Endothelial cell of umbilical vein (primary cell): ENCODE measurements around the gene LUZP2. TPM values are rescaled to one million over a fixed set of nuclear protein-coding genes. Genes with fewer than 3 reads are reported as not detected.

Source experiments
- BruUV-seq: library from RNA; stranded (reverse); fragments of 400-500 nt; replicated peaks from 2 replicates; lab custom pipeline; 2021; lab: Mats Ljungman, UMichigan
- CTCF ChIA-PET: fragments of 300-600, 350-600 bp; sonication (Branson Sonifier 250); formaldehyde crosslinking; loops from one replicate; lab custom pipeline; 2021; ENCODE audit warnings: antibody characterized with exemption, inconsistent platforms; lab: Charles Lee
- POLR2A ChIA-PET: fragments of 300-600, 350-600 bp; sonication (Branson Sonifier 250); formaldehyde crosslinking; loops from one replicate; lab custom pipeline; 2021; ENCODE audit warnings: antibody characterized with exemption, inconsistent platforms; lab: Charles Lee
- DNase-seq: peaks from one replicate; pipeline ENCODE4 v3.0.0-alpha.2; 2011; ENCODE audit warnings: low read depth, low spot score
- FAIRE-seq: peaks from 2 replicates; lab custom pipeline; 2011; peaks lifted over from hg19 to GRCh38; lab: Jason Lieb, UNC
- H2AFZ ChIP-seq: 2 replicates; pipeline ENCODE4 v1.6.0; 2012; ENCODE audit warnings: low read depth, low read length, control low read depth, inconsistent platforms
- H3K27ac ChIP-seq: 2 replicates; pipeline ENCODE4 v1.5.1; 2011; ENCODE audit warnings: low read depth, mild to moderate bottlenecking, control low read depth, low read length, moderate library complexity; ENCODE audit not compliant: insufficient read depth
- H3K27me3 ChIP-seq, 2 experiments: 2 replicates each; pipeline versions ENCODE4 v1.6.0 to v1.6.1; 2011; ENCODE audit warnings: low read length in 2 of 2, mixed read lengths in 1 of 2; ENCODE audit not compliant: control insufficient read depth in 2 of 2, insufficient read depth in 2 of 2
- H3K36me3 ChIP-seq, 2 experiments: 2 replicates in 1 of 2; 3 replicates in 1 of 2; pipeline ENCODE4 v1.5.1; 2011; ENCODE audit warnings: low read length in 2 of 2, mild to moderate bottlenecking in 1 of 2, moderate library complexity in 1 of 2; ENCODE audit not compliant: control insufficient read depth in 2 of 2, insufficient read depth in 2 of 2; ENCODE audit errors: extremely low read depth in 1 of 2
- H3K4me1 ChIP-seq: 3 replicates; pipeline ENCODE4 v1.5.1; 2011; ENCODE audit warnings: mild to moderate bottlenecking, low read length; ENCODE audit not compliant: control insufficient read depth, insufficient read depth; ENCODE audit errors: extremely low read depth
- H3K4me2 ChIP-seq: 2 replicates; pipeline ENCODE4 v1.6.1; 2011; ENCODE audit warnings: low read length, control low read depth, mixed read lengths; ENCODE audit not compliant: insufficient read depth
- H3K4me3 ChIP-seq, 3 experiments: fragments of 200-600 bp in 1 of 3; sonication (generic), shearing (Covaris generic) in 1 of 3; replicated peaks in 1 of 3; 2 replicates each; pipeline ENCODE4 v1.5.1; 2011 to 2016; ENCODE audit warnings: control low read depth in 3 of 3, low read length in 3 of 3, mild to moderate bottlenecking in 2 of 3, inconsistent platforms in 1 of 3, low read depth in 1 of 3, moderate library complexity in 1 of 3; ENCODE audit not compliant: insufficient read depth in 1 of 3
- H3K79me2 ChIP-seq: 2 replicates; pipeline ENCODE4 v1.6.0; 2012; ENCODE audit warnings: low read length, inconsistent platforms; ENCODE audit not compliant: control insufficient read depth, insufficient read depth
- H3K9ac ChIP-seq: replicated peaks from 2 replicates; pipeline ENCODE3; 2011; ENCODE audit warnings: low read length, control low read depth; ENCODE audit not compliant: insufficient read depth; ENCODE audit errors: extremely low read depth
- H3K9me1 ChIP-seq: replicated peaks from 3 replicates; pipeline ENCODE4 v1.6.0; 2011; ENCODE audit warnings: mild to moderate bottlenecking, low read length; ENCODE audit not compliant: control insufficient read depth, insufficient read depth; ENCODE audit errors: extremely low read depth
- H3K9me3 ChIP-seq: replicated peaks from 2 replicates; pipeline ENCODE4 v1.5.1; 2012; ENCODE audit warnings: low read length, inconsistent platforms; ENCODE audit not compliant: control insufficient read depth, insufficient read depth
- H4K20me1 ChIP-seq: replicated peaks from 2 replicates; pipeline ENCODE3; 2011; ENCODE audit warnings: mild to moderate bottlenecking, low read length; ENCODE audit not compliant: control insufficient read depth, insufficient read depth; ENCODE audit errors: extremely low read depth
- EZH2 ChIP-seq: IDR thresholded peaks from 2 replicates; pipeline ENCODE4 v1.6.1; 2012; ENCODE audit warnings: borderline replicate concordance, low read depth, mild to moderate bottlenecking, moderate library complexity, low read length, inconsistent platforms; ENCODE audit not compliant: severe bottlenecking
- FOS ChIP-seq: IDR thresholded peaks from 2 replicates; pipeline ENCODE4 v1.6.1; 2011; ENCODE audit warnings: mild to moderate bottlenecking, low read length, moderate library complexity, borderline replicate concordance; ENCODE audit not compliant: insufficient read depth
- GATA2 ChIP-seq: IDR thresholded peaks from 2 replicates; pipeline ENCODE4 v1.7.0; 2011; ENCODE audit warnings: low read depth, mild to moderate bottlenecking, moderate library complexity, mixed read lengths, low read length; ENCODE audit not compliant: insufficient read length, insufficient read depth
- JUN ChIP-seq: IDR thresholded peaks from 2 replicates; pipeline ENCODE4 v1.6.1; 2011; ENCODE audit warnings: borderline replicate concordance, low read depth; ENCODE audit not compliant: insufficient read length, insufficient read depth
- MYC ChIP-seq: IDR thresholded peaks from one replicate; pipeline ENCODE4 v1.6.1; 2011; ENCODE audit warnings: mild to moderate bottlenecking, low read depth, low read length
- POLR2A ChIP-seq: IDR thresholded peaks from 2 replicates; pipeline ENCODE4 v1.6.1; 2012; ENCODE audit warnings: low read depth, mild to moderate bottlenecking, control low read depth, low read length
- POLR2AphosphoS5 ChIP-seq: IDR thresholded peaks from 2 replicates; pipeline ENCODE4 v1.6.1; 2012; ENCODE audit warnings: low read depth, mild to moderate bottlenecking, control low read depth, low read length, moderate library complexity; ENCODE audit not compliant: insufficient read depth
- dilution Hi-C: fragments of 300-500 bp; cut with MboI; formaldehyde crosslinking; loops from one replicate; pipeline ENCODE4 v1.15.0; 2019; ENCODE audit warnings: low sequenced_read_pairs; ENCODE audit not compliant: extremely low pct_ligation_motif_present
- intact Hi-C: fragments of 100-400 bp; cut with micrococcal nuclease; formaldehyde crosslinking; loops from one replicate; pipeline ENCODE4 v1.10.0; 2022
- polyA plus RNA-seq, 4 experiments: library from polyadenylated mRNA; depleted of rRNA in 3 of 4; stranded (reverse) in 3 of 4; unstranded in 1 of 4; fragments of >200 nt; gene quantifications; 2 replicates each; pipeline versions ENCODE4 v1.2.1 to v1.2.3, GENCODE V29; 2011 to 2012; ENCODE audit warnings: missing spikeins in 1 of 4
- total RNA-seq: library from RNA; stranded (reverse); gene quantifications from 2 replicates; pipeline ENCODE4 v1.2.3, GENCODE V29; 2021
- TF ChIP-seq, protein P1 (sequence below), 2 donors: IDR thresholded peaks; 1 replicate in 1 of 2; 2 replicates in 1 of 2; pipeline ENCODE4 v1.5.1; 2011; ENCODE audit warnings: low read length in 2 of 2, mild to moderate bottlenecking in 2 of 2, moderate library complexity in 2 of 2, control low read depth in 1 of 2, inconsistent platforms in 1 of 2, low read depth in 1 of 2; ENCODE audit not compliant: insufficient read depth in 1 of 2; ENCODE audit errors: extremely low read depth in 1 of 2
- TF ChIP-seq, protein P2 (sequence below): IDR thresholded peaks from 2 replicates; pipeline ENCODE4 v1.6.1; 2011; ENCODE audit not compliant: insufficient read depth, insufficient read length

LUZP2 gene
- total and polyA plus RNA-seq, 2 donors (not counting 3 experiments of a cell fraction or from before 2014, with no cell fraction given): 0.07 TPM; not detected in 1

DNA sequence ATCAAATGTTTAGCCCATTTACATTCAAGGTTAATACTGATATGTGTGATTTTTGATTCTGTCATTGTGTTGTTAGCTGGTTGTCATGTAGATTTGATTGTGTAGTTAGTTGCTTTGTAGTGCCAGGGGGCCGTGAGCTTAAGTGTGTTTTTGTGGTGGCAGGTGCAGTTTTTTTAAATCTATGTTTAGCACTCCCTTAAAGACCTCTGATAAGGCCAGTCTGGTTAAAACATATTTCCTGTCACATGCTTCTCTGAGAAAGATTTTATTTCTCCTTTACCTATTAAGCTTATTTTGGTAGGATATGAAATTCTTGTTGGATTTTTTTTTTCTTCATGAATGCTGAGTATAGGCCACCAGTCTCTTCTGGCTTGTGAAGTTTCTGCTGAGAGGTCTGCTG lies 540.6 kb downstream of the LUZP2 start:
- H3K27me3 ChIP-seq: no peaks in the 10 kb centered on the region
- BruUV-seq: no TSS peak

More for the DNA sequence above, 540.6 kb downstream of the LUZP2 start:
- FAIRE-seq: no peak
- no peaks in the 10 kb centered on the region for H3K9me3 ChIP-seq
- H4K20me1 ChIP-seq: no peaks in the 10 kb centered on the region
- H3K4me2 ChIP-seq: no peak overlapping the region
- intact Hi-C loops (no loop called here), dilution Hi-C loops (no loop called here)
- no peak overlapping the region for H3K4me3 ChIP-seq
- H3K27ac ChIP-seq: no peak overlapping the region
- POLR2A ChIA-PET: no interaction called here
- CTCF ChIA-PET: no interaction called here
- H2AFZ ChIP-seq: no peak overlapping the region
- TF ChIP-seq EZH2 (no peak), POLR2AphosphoS5 (no peak), JUN (no peak), FOS (no peak), GATA2 (no peak), MYC (no peak), POLR2A (no peak)
- TF ChIP-seq, protein P1, sequence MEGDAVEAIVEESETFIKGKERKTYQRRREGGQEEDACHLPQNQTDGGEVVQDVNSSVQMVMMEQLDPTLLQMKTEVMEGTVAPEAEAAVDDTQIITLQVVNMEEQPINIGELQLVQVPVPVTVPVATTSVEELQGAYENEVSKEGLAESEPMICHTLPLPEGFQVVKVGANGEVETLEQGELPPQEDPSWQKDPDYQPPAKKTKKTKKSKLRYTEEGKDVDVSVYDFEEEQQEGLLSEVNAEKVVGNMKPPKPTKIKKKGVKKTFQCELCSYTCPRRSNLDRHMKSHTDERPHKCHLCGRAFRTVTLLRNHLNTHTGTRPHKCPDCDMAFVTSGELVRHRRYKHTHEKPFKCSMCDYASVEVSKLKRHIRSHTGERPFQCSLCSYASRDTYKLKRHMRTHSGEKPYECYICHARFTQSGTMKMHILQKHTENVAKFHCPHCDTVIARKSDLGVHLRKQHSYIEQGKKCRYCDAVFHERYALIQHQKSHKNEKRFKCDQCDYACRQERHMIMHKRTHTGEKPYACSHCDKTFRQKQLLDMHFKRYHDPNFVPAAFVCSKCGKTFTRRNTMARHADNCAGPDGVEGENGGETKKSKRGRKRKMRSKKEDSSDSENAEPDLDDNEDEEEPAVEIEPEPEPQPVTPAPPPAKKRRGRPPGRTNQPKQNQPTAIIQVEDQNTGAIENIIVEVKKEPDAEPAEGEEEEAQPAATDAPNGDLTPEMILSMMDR (IDR thresholded peaks at IDR 0.05; ENCODE audit: extremely low read depth in 1 of 2, insufficient read depth in 1 of 2, low read depth in 1 of 2, low read length in 2 of 2): no peak
- TF ChIP-seq, protein P2, sequence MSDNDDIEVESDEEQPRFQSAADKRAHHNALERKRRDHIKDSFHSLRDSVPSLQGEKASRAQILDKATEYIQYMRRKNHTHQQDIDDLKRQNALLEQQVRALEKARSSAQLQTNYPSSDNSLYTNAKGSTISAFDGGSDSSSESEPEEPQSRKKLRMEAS: no peak
- no peak overlapping the region for H3K9ac ChIP-seq
- H3K9me1 ChIP-seq: no peaks in the 10 kb centered on the region
- no peak for DNase-seq
- H3K4me1 ChIP-seq: no peaks in the 10 kb centered on the region
- H3K79me2 ChIP-seq: no peaks in the 10 kb centered on the region
- H3K36me3 ChIP-seq: no peaks in the 10 kb centered on the region
